HK-2 (cell line): Measurements from ENCODE around the gene POLR2I.
"Not testable (repeated sequence)": the region's sequence is repeated elsewhere in the genome, so short reads cannot be mapped to it uniquely, and the experiment has no call there.

Experiments used
- DNase-seq: peaks from one replicate; pipeline ENCODE4 v3.0.0-alpha.2; 2018; ENCODE audit not compliant: unreplicated experiment

Gene POLR2I

GRCh38 chr19:36101550-36102327, 12.9 kb downstream of the POLR2I start:
- DNase-seq, result no peak

GRCh38 chr19:36100476-36100875, 14.2 kb downstream of the POLR2I start:
- no peak for DNase-seq

DNA sequence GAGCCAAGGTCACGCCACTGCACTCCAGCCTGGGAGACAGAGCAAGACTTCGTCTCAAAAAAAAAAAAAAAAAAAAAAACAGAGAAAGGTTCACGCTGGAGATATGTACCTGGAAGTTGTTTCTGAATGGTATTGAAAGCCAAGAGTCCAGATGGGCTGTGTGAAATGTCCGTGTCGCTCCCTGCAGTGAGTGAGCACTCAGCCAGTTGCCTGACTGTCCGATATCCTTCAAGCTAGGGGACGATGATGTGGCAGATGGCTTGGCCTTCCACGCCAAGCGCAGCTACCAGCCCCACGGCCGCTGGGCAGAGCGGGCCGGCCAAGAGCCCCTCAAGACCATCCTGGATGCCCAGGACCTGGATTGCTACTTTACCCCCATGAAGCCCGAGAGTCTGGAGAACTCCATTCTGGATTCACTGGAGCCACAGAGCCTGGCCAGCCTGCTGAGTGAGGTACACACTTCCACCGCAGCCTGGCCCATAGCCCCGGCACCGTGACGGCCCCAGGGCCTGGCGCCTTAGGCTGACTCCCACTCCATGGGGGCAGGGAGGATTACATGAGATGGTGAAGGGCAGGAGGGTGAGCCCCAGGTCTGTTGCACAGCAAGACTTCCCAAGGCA, 15.4 kb downstream of the POLR2I start:
- DNase-seq, result no peak

GRCh38 chr19:36097036-36097435, 17.6 kb downstream of the POLR2I start:
- DNase-seq, result no peak

DNA sequence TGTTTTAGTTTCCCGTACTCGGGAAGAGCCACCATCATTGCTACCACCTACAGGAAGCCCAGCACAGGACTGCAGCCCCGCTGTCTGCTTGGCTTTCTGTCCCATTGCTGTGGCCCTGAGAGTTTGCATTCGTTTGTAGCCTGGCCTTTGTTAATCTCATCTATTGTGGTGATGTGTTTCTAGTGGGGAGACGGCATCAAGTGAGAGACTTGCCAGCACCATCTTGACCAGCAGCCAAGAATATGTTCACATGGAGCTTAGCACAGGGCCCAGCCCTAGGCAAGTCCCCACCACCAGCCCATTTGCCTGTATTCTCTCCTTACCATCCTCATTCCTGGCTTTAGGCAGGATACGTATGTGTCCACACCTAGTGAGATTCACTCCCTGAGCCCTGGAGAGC, 21.0 kb downstream of the POLR2I start:
- DNase-seq, result no peak

GRCh38 chr19:36093146-36093662, 21.5 kb downstream of the POLR2I start:
- no peak for DNase-seq

GRCh38 chr19:36092566-36092965, 22.1 kb downstream of the POLR2I start:
- DNase-seq, result no peak

- no peak for DNase-seq
Measured at GRCh38 chr19:36090910-36091695, 23.6 kb downstream of the POLR2I start.

GRCh38 chr19:36089847-36090246, 24.8 kb downstream of the POLR2I start:
- DNase-seq, result no peak

- DNase-seq, result no peak
Measured at GRCh38 chr19:36086326-36086725, 28.3 kb downstream of the POLR2I start.

- DNase-seq, result no peak
Measured at GRCh38 chr19:36084231-36085009, 30.3 kb downstream of the POLR2I start.

DNA sequence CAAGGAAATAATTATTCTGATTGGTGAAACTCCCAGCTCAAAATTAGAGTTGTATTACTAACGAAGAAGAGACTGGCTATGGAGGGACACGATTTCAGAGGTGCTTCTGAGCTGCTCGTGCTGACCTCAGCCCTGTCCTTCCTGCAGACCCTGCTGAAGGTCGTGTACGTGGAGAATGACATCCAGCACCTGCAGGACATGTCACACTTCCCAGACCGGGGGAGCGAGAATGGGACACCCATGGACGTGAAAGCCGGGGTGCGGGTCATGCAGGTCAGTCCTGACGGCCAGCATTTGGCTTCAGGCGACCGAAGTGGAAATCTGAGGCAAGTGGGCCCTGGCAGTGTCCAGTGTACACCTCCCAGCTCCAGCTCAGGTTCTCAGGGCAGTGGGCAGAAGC, 31.8 kb downstream of the POLR2I start:
- no peak for DNase-seq

GRCh38 chr19:36081894-36082293, 32.8 kb downstream of the POLR2I start:
- DNase-seq, result no peak

GRCh38 chr19:36081385-36081784, 33.3 kb downstream of the POLR2I start:
- DNase-seq, result no peak

- DNase-seq, result no peak
Measured at GRCh38 chr19:36079389-36079945, 35.2 kb downstream of the POLR2I start.

DNA sequence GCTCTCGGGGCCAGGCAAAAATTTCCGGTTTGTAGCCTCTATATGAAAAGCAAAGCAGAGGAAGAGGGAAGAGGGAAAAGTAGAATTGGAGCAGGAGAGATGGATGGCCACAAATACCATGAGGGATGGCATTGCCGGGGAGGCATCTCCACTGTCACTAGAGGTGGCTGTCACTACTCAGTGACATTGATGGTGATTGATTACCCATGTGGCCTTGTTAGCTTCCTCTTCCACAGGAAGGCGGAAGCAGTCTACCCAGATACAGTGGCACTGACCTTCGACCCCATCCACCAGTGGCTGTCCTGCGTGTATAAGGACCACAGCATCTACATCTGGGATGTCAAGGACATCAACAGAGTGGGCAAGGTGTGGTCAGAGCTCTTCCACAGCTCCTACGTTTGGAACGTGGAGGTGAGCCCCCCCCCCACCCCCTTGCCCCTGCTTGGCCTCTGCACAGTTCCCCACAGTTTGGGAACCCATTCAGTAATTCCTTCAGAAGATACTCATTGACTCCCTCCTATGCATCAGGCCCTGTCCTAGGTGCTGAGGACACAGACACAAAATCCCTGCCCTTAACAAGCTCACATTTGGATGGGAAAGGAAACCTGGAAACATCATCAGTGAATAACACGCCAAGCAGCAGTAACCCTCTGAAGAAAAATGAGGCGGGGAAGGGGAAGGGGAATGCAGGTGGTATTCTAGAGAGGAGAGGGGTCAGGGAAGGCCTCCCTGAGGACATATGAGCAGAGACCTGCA, 41.4 kb downstream of the POLR2I start:
- no peak for DNase-seq

GRCh38 chr19:36072081-36072480, 42.6 kb downstream of the POLR2I start:
- DNase-seq, result no peak

GRCh38 chr19:36068810-36069499, 45.7 kb downstream of the POLR2I start:
- not testable (repeated sequence) for DNase-seq

DNA sequence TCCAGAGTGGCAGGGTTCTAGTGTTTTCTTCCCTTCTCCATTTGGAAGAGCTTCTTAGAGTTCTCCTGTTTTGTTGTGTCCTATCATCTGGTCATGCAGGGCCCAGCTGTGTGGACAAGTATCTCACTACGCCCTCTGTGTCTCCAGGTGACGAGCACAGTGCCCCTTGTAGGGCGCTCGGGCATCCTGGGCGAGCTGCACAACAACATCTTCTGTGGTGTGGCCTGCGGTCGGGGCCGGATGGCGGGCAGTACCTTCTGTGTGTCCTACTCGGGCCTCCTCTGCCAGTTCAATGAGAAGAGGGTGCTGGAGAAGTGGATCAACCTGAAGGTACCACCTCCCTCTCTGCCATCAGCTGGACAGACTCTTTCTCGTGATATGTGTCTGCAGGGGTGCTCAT, 47.0 kb downstream of the POLR2I start:
- no peak for DNase-seq

DNA sequence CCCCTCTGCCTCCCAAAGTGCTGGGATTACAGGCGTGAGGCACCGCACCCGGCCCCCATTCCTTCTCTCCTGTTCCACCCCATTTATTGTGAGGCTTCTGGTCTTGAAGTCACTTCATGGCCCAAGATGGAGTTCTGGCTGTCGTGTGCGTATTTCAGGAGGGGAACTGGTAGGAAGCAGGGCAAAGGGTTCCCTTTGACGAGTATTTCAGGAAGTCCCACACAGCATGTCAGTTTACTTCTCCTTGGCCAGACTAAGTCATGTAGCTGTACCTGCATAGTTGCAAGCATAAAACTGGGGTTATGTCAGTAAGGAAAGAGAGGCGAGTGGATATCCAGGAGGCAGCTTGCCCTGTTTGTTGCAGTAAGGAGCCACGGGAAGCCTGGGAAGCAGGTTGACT, 49.8 kb downstream of the POLR2I start:
- DNase-seq, result no peak
